ENCODE measurements around the gene FAXDC2. TPM values are rescaled to one million over a fixed set of nuclear protein-coding genes. Genes with fewer than 3 reads are reported as not detected.

The FAXDC2 gene
- total and polyA plus RNA-seq, 2 of the 13 experiments (the other 11 are each of a cell fraction or from before 2014, with no cell fraction given): 4.7 to 58.8 TPM

DNA sequence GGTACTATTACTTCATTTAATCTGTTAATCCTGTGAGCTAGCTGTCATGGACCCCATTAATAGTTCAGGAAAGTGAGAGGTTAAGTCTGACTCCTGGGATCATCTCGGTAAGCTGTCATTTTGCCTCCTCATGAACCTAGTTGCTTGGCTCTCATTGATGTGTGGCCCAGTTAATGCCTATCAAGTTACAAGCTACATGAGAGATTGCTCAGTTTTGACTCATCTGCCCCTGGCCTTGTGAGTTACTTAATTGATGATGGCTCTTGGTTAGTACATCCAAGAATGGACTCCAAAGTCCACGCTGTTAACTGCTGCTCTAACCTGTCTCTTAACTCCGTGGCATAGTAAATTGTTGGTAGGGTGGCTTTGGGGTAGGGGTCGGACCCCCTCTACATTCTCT is 71.3 kb downstream of the FAXDC2 start (continued):
- TF ChIP-seq, protein P1, sequence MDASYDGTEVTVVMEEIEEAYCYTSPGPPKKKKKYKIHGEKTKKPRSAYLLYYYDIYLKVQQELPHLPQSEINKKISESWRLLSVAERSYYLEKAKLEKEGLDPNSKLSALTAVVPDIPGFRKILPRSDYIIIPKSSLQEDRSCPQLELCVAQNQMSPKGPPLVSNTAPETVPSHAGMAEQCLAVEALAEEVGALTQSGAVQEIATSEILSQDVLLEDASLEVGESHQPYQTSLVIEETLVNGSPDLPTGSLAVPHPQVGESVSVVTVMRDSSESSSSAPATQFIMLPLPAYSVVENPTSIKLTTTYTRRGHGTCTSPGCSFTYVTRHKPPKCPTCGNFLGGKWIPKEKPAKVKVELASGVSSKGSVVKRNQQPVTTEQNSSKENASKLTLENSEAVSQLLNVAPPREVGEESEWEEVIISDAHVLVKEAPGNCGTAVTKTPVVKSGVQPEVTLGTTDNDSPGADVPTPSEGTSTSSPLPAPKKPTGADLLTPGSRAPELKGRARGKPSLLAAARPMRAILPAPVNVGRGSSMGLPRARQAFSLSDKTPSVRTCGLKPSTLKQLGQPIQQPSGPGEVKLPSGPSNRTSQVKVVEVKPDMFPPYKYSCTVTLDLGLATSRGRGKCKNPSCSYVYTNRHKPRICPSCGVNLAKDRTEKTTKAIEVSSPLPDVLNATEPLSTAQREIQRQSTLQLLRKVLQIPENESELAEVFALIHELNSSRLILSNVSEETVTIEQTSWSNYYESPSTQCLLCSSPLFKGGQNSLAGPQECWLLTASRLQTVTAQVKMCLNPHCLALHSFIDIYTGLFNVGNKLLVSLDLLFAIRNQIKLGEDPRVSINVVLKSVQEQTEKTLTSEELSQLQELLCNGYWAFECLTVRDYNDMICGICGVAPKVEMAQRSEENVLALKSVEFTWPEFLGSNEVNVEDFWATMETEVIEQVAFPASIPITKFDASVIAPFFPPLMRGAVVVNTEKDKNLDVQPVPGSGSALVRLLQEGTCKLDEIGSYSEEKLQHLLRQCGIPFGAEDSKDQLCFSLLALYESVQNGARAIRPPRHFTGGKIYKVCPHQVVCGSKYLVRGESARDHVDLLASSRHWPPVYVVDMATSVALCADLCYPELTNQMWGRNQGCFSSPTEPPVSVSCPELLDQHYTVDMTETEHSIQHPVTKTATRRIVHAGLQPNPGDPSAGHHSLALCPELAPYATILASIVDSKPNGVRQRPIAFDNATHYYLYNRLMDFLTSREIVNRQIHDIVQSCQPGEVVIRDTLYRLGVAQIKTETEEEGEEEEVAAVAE (CRISPR knock-in tag; IDR thresholded peaks at IDR 0.05; ENCODE audit: borderline replicate concordance): no peak
- TF ChIP-seq KLF6 (CRISPR knock-in tag; IDR thresholded peaks at IDR 0.05) (no peak), GATAD2A (CRISPR knock-in tag; IDR thresholded peaks at IDR 0.05) (peak; percentile 53), EEA1 (CRISPR knock-in tag; IDR thresholded peaks at IDR 0.05; ENCODE audit: borderline replicate concordance) (no peak)
- TF ChIP-seq, protein P2, sequence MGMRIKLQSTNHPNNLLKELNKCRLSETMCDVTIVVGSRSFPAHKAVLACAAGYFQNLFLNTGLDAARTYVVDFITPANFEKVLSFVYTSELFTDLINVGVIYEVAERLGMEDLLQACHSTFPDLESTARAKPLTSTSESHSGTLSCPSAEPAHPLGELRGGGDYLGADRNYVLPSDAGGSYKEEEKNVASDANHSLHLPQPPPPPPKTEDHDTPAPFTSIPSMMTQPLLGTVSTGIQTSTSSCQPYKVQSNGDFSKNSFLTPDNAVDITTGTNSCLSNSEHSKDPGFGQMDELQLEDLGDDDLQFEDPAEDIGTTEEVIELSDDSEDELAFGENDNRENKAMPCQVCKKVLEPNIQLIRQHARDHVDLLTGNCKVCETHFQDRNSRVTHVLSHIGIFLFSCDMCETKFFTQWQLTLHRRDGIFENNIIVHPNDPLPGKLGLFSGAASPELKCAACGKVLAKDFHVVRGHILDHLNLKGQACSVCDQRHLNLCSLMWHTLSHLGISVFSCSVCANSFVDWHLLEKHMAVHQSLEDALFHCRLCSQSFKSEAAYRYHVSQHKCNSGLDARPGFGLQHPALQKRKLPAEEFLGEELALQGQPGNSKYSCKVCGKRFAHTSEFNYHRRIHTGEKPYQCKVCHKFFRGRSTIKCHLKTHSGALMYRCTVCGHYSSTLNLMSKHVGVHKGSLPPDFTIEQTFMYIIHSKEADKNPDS (CRISPR knock-in tag; IDR thresholded peaks at IDR 0.05): no peak
- TF ChIP-seq, protein P3, sequence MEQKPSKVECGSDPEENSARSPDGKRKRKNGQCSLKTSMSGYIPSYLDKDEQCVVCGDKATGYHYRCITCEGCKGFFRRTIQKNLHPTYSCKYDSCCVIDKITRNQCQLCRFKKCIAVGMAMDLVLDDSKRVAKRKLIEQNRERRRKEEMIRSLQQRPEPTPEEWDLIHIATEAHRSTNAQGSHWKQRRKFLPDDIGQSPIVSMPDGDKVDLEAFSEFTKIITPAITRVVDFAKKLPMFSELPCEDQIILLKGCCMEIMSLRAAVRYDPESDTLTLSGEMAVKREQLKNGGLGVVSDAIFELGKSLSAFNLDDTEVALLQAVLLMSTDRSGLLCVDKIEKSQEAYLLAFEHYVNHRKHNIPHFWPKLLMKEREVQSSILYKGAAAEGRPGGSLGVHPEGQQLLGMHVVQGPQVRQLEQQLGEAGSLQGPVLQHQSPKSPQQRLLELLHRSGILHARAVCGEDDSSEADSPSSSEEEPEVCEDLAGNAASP (CRISPR knock-in tag; IDR thresholded peaks at IDR 0.05; ENCODE audit: borderline replicate concordance): no peak
- TF ChIP-seq, protein P4, sequence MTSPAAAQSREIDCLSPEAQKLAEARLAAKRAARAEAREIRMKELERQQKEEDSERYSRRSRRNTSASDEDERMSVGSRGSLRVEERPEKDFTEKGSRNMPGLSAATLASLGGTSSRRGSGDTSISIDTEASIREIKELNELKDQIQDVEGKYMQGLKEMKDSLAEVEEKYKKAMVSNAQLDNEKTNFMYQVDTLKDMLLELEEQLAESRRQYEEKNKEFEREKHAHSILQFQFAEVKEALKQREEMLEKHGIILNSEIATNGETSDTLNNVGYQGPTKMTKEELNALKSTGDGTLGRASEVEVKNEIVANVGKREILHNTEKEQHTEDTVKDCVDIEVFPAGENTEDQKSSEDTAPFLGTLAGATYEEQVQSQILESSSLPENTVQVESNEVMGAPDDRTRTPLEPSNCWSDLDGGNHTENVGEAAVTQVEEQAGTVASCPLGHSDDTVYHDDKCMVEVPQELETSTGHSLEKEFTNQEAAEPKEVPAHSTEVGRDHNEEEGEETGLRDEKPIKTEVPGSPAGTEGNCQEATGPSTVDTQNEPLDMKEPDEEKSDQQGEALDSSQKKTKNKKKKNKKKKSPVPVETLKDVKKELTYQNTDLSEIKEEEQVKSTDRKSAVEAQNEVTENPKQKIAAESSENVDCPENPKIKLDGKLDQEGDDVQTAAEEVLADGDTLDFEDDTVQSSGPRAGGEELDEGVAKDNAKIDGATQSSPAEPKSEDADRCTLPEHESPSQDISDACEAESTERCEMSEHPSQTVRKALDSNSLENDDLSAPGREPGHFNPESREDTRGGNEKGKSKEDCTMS (CRISPR knock-in tag; conservative IDR thresholded peaks at IDR 0.05): no peak

All from HepG2 (cell line).